D721Med (cell line): ENCODE results near the gene CDH4.

ENCODE experiments used
- DNase-seq: peaks from one replicate; pipeline ENCODE4 v3.0.0; 2011; ENCODE audit warnings: low spot score; ENCODE audit not compliant: insufficient read length
- FAIRE-seq: peaks from 2 replicates; lab custom pipeline; 2011; peaks lifted over from hg19 to GRCh38; lab: Jason Lieb, UNC
- TF ChIP-seq, protein P1 (sequence below): IDR thresholded peaks from 2 replicates; pipeline ENCODE4 v1.5.1; 2012; ENCODE audit warnings: mild to moderate bottlenecking, control low read depth; ENCODE audit not compliant: insufficient read depth; ENCODE audit errors: missing control alignments

CDH4 gene

DNA sequence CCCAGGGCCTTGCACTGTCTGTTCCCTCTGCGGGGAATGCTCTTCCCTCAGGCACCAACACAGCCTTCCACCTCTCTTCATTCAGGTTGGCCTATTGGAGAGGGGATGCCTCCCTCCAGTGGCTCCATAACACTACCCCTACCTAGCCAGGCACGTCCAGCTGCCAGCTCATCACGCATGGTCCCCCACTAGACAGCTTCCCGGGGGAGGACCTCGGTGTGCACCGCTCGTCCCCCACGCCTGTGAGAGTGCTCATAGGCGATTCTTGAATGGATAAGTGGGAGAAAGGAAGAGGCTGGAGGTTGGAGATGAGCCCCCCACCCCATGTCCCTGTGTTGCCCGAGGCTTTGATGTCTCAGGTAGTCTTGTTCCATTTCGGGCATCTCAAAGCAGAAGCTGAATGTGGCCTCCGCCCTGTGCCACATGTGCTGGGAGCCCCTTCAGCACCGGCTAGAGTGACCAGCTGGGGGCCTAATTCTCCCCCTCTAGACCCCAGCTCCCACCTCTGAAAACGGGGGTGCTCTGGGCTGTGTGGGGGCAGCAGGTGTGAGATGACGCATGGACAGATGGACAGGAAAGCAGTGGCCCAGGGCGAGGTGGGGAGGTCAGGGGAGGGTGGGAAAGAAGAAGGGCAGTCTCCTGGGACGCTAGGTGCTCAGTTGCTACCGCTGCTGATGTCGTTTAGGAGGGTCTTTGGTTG is 480.6 kb downstream of the CDH4 start:
- TF ChIP-seq, protein P1, sequence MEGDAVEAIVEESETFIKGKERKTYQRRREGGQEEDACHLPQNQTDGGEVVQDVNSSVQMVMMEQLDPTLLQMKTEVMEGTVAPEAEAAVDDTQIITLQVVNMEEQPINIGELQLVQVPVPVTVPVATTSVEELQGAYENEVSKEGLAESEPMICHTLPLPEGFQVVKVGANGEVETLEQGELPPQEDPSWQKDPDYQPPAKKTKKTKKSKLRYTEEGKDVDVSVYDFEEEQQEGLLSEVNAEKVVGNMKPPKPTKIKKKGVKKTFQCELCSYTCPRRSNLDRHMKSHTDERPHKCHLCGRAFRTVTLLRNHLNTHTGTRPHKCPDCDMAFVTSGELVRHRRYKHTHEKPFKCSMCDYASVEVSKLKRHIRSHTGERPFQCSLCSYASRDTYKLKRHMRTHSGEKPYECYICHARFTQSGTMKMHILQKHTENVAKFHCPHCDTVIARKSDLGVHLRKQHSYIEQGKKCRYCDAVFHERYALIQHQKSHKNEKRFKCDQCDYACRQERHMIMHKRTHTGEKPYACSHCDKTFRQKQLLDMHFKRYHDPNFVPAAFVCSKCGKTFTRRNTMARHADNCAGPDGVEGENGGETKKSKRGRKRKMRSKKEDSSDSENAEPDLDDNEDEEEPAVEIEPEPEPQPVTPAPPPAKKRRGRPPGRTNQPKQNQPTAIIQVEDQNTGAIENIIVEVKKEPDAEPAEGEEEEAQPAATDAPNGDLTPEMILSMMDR, result no peak
- DNase-seq, result no peak
- FAIRE-seq, result no peak

DNA sequence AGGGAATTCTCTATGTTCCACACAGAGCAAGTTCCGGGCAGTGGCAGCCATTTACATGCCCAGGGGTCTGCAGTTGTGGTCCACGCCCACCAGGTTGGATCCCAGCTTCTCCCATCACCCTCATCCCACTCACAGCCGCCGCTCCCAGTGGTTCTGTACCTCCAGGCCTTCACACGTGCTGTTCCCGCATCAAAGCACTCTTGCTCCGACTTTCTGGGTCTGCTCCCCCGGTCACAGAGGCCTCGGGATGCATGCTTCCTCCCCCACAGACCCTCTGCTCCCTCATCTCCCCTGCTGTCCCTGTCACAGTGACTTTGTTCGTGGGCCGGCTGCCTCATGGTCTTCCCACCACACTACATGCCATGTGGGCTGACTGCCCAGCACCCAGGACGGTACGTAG is 481.2 kb downstream of the CDH4 start:
- no peak for DNase-seq
- no peak for FAIRE-seq
- TF ChIP-seq, protein P1, result no peak

DNA sequence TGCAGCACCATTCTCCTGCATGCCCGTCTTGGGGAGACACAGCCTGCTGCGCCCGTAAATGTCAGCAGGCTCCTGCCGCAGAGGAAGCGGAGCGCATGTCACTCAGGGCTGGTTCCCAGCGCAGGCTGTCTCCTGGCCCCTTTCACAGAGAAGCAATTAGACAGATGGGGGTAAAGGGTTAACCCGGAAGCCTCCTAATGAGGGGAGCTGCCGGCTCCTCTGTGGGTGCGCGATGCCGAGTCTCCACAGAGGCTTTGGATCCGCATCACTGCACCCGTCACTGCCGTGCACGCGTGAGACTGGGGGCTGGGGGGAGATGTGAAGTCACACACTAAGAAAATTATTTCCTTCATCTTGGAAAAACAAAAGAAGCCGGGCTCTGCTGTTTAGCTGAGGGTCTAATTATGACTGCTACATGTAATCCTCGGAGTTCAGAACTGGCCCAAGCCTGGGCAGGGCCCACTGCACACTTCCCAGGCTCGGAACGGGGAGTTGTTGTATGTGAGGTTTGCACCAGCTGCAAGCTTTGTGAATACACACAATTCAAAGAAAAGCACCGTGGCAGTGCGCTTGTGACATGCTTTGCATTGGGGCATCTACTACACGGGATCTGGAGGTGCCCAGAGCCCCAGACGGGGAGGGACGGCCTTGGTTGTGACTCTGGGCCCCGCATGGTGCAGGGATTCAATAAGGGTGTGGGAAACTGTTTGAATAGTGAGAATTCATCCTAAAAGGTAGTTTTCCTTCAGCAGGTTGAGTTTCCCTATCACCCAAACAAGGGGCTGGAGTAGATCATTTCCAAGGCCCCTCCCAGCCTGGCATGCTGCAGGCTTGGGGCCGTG is 482.1 kb downstream of the CDH4 start:
- DNase-seq, result no peak
- FAIRE-seq, result no peak
- TF ChIP-seq, protein P1, result no peak

DNA sequence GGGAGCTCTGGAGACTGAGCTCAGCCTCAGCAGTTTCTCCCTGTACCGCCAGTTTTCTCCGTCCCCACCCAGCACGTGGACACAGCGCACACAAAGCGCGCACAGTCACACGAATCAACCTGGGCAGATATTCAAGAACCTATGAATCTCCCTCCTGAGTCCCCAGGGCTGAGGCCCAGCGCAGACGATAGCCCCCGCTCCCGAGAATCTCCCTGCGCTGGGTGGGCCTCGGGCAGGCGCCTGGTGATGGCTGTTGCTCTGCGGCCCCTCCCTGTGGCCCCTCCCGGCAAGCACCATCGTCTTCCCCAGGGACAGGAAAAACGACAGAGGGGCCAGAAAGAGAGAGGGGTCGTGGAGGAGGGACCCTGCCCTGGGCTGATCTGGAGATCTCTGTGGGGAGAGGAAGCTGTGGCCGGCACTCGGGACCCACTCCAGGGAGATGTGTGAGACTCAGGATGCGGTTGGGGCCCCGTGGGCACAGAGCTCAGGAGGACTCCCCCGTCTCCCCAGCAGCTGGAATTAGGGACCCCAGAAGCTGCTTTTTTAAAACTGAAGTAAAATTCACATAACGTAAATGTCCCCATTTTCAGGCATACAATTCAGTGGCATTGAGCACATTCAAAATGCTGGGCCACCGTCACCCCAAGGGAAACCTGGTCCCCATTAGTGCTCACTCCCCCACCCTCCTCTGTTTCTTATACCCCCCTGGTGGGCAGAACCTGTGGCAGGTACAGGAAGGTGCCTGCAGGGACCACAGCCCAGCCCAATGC is 482.9 kb downstream of the CDH4 start:
- TF ChIP-seq, protein P1, result no peak

DNA sequence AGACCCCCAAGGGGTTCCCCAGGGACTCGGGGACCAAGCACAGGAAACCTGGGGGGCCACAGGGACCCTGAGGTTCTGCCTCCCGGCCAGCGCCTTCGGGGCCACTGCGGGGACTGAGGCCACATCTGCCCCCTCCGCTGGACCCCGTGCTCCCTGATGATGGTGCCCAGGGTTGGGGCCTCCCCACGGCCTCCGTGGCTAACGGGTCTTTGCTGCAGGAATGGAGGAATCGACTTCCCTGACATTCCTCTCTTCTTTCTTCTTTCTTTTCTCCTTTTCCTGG is 483.4 kb downstream of the CDH4 start:
- no peak for DNase-seq
- TF ChIP-seq, protein P1, result no peak
- FAIRE-seq, result no peak

More for the DNA sequence above, 482.9 kb downstream of the CDH4 start:
- FAIRE-seq, result no peak
- no peak for DNase-seq

DNA sequence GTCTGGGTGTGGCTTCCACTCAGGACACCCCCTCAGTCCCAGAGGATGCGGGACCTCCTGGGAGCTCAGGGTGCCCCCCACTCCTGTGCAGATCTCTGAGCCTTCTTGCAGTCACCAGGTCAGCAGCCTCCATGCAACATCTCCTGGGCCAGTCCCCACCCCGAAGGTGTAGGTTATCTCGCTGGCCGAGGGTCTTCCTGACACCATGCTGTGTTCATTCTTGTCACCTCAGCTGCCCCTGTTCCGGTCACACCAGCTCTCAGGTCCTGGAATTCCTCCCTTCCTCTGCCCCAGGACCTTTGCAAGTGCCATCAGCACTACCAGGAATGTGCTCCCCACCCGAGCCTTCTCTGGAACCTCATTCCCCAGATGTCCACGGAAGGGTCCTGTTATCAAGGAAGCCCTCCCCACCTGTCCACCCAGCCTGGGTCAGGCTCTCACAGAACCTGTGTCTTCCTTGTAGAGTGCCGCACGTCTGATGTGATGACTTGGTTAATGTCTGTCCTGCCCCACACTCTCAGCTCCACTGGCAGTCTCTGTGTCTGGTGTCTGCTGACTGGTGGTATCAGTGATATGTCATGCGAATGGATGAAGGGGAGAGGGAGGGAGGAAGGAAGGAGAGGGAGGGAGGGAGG is 484.1 kb downstream of the CDH4 start:
- DNase-seq (no peak), FAIRE-seq (no peak)
- TF ChIP-seq, protein P1, result no peak
